ENCODE data around the gene PLEKHB2. TPM values are rescaled to one million over a fixed set of nuclear protein-coding genes. Genes with fewer than 3 reads are reported as not detected.
A peak's percentile ranks its signal among the peaks of the same experiment; 100 is the strongest.

Gene PLEKHB2, protein sequence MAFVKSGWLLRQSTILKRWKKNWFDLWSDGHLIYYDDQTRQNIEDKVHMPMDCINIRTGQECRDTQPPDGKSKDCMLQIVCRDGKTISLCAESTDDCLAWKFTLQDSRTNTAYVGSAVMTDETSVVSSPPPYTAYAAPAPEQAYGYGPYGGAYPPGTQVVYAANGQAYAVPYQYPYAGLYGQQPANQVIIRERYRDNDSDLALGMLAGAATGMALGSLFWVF
- total RNA-seq (2014; rRNA removed; shearing (Covaris generic)) (23.4 and 28.3 TPM in 2 replicates), total RNA-seq (2022) (35.9 and 38.3 TPM in 2 replicates), Bru-seq, nascent RNA (percentile 61 among the genes with signal in this experiment), BruChase-seq, experiment 1, labeled RNA remaining after a 6-hour chase (percentile 61 among the genes with signal in this experiment), BruChase-seq, experiment 2, labeled RNA remaining after a 2-hour chase (percentile 71 among the genes with signal in this experiment)
- long read RNA-seq, full-length matches to known transcripts: 31 of 142 reads
- long read RNA-seq, partial matches to known transcripts: 1 of 142 reads
- long read RNA-seq, other reads (novel, unspliced or antisense): 110 of 142 reads

DNA sequence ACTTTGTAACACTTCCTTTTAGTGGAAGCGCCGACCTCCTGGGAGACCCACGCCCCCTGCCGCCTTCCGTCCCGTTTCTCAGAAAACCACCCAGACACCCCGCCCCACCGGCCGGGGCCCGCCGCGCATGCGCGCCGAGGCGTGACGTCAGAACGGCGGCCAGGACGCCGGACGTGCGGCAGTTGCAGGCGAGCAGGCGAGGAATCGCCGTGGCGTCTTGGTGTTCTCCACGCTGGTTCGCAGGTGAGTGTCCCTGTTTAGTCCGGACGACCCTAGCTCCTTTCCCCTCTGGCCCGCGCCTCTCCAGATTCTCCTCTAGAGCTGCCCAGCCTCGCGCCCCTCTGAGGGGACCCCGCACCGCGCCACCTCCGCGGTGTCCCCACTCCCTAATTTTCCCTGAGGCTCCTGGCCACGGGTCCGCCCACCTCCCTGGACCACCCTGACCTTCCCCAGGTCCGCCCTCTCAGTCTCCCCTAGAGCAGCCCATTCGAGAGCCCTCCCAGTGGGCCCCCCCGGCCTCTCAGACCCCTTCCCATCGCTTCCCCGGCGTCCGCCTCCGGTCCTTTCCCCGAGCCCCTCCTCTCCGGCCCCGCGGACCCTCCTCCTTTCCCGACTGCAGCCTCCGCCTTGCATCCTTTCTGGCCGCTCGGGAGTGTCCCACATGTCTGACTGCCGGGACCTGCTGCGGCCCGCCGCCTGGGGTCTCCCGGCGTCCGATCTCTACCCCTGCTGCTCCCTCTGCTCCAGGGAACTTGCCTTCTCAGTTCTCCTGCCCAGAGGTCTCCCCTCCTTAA lies at the start of gene PLEKHB2:
Gene PLEKHB2 (plus strand): TSS at position 181 of the 794 bp plus-strand sequence. CDS start 15,606 bp downstream, outside the sequence.
- Histone ChIP-seq H3K27ac (ENCODE audit: low read depth, low read length, poor library complexity, severe bottlenecking) (peak within 1 kb of the TSS; percentile 80), H3K36me3 (ENCODE audit: insufficient read depth, low read length) (peaks cover 25% of the 10 kb centered on the region), H3K4me2 (ENCODE audit: low read length) (peak within 1 kb of the TSS; percentile 89), H3K4me1 (ENCODE audit: insufficient read depth, low read length, poor library complexity, severe bottlenecking) (peaks cover 21% of the 10 kb centered on the region), H3K79me2 (ENCODE audit: insufficient read depth, low read depth, low read length) (peaks cover 57% of the 10 kb centered on the region), H3K9me2 (ENCODE audit: insufficient read depth, low read length) (no peaks in the 10 kb centered on the region), H3K9me3 (ENCODE audit: low read length) (no peaks in the 10 kb centered on the region), H3K4me3 (ENCODE audit: low read depth, low read length, poor library complexity, severe bottlenecking) (peak within 1 kb of the TSS; percentile 97), H4K20me1 (ENCODE audit: insufficient read depth, low read length) (peaks cover 17% of the 10 kb centered on the region), H2AFZ (ENCODE audit: low read length) (peak within 1 kb of the TSS; percentile 87)
- no TSS peak for BruUV-seq (replicated peaks)
- no peak for TF ChIP-seq EZH2phosphoT487 (IDR thresholded peaks at IDR 0.05; ENCODE audit: borderline replicate concordance, low read depth, low read length)
- TF ChIP-seq, protein P1, sequence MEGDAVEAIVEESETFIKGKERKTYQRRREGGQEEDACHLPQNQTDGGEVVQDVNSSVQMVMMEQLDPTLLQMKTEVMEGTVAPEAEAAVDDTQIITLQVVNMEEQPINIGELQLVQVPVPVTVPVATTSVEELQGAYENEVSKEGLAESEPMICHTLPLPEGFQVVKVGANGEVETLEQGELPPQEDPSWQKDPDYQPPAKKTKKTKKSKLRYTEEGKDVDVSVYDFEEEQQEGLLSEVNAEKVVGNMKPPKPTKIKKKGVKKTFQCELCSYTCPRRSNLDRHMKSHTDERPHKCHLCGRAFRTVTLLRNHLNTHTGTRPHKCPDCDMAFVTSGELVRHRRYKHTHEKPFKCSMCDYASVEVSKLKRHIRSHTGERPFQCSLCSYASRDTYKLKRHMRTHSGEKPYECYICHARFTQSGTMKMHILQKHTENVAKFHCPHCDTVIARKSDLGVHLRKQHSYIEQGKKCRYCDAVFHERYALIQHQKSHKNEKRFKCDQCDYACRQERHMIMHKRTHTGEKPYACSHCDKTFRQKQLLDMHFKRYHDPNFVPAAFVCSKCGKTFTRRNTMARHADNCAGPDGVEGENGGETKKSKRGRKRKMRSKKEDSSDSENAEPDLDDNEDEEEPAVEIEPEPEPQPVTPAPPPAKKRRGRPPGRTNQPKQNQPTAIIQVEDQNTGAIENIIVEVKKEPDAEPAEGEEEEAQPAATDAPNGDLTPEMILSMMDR (conservative IDR thresholded peaks at IDR 0.05; ENCODE audit: low read length): 0 out of 2 replicates have a peak, but pooled peaks have one; percentile 51
- DNase-seq (ENCODE audit: low spot score): peak; percentile 92
- ChIA-PET CTCF (ENCODE audit: unreplicated experiment) (no interaction called here), POLR2A (interaction anchor here (0.6 to 4.0 kb wide), 7 partner anchors 8 to 261 kb away, joined by 3 to 18 read pairs (median 4); partner anchors contain the start of gene FAM168B)
- intact Hi-C loops (cut with micrococcal nuclease; ENCODE audit: unreplicated experiment): loop anchor here (2.0 to 5.0 kb wide), 2 partner anchors 39 to 387 kb away; partner anchors contain the start of gene MZT2A

GRCh38 chr2:131056204-131056931 lies 48.8 kb upstream of the PLEKHB2 start:
- POLR2A ChIA-PET: no interaction called here
- H3K4me1 ChIP-seq (ENCODE audit: insufficient read depth, low read length, poor library complexity, severe bottlenecking): no peaks in the 10 kb centered on the region
- no peak overlapping the region for H2AFZ ChIP-seq (ENCODE audit: low read length)
- H3K9me3 ChIP-seq (ENCODE audit: low read length): no peaks in the 10 kb centered on the region
- CTCF ChIA-PET (ENCODE audit: unreplicated experiment): no interaction called here
- H3K9me2 ChIP-seq (ENCODE audit: insufficient read depth, low read length): no peaks in the 10 kb centered on the region
- peaks cover 93% of the 10 kb centered on the region for H3K36me3 ChIP-seq (ENCODE audit: insufficient read depth, low read length)
- BruUV-seq (replicated peaks): no TSS peak
- peaks cover 8% of the 10 kb centered on the region for H4K20me1 ChIP-seq (ENCODE audit: insufficient read depth, low read length)
- H3K27ac ChIP-seq (ENCODE audit: low read depth, low read length, poor library complexity, severe bottlenecking): no peak overlapping the region
- peaks cover 47% of the 10 kb centered on the region for H3K79me2 ChIP-seq (ENCODE audit: insufficient read depth, low read depth, low read length)
- TF ChIP-seq EZH2phosphoT487 (IDR thresholded peaks at IDR 0.05; ENCODE audit: borderline replicate concordance, low read depth, low read length): no peak
- TF ChIP-seq, protein P1 (conservative IDR thresholded peaks at IDR 0.05; ENCODE audit: low read length): no peak
- no peak overlapping the region for H3K4me2 ChIP-seq (ENCODE audit: low read length)
- no peak overlapping the region for H3K4me3 ChIP-seq (ENCODE audit: low read depth, low read length, poor library complexity, severe bottlenecking)
- intact Hi-C loops (cut with micrococcal nuclease; ENCODE audit: unreplicated experiment): no loop called here
- DNase-seq (ENCODE audit: low spot score): no peak

Measured in OCI-LY7 (cell line).